Measurements from ENCODE around the gene PLA2G4A. TPM values are rescaled to one million over a fixed set of nuclear protein-coding genes. Genes with fewer than 3 reads are reported as not detected.

PLA2G4A gene
- total and polyA plus RNA-seq, 2 donors (not counting 3 experiments of a cell fraction or from before 2014, with no cell fraction given) = 8.2 to 13.3 TPM

- no peak overlapping the region for H3K4me3 ChIP-seq (replicated peaks in 1 of 3; ENCODE audit: insufficient read depth in 1 of 3, low read depth in 1 of 3, low read length in 3 of 3)
- no peak for TF ChIP-seq FOS (IDR thresholded peaks at IDR 0.05; ENCODE audit: borderline replicate concordance, insufficient read depth, low read length)
- no peak for TF ChIP-seq JUN (IDR thresholded peaks at IDR 0.05; ENCODE audit: borderline replicate concordance, insufficient read depth, insufficient read length, low read depth)
- no peak for TF ChIP-seq MAX (IDR thresholded peaks at IDR 0.05; ENCODE audit: insufficient read depth, insufficient read length)
- TF ChIP-seq MYC (IDR thresholded peaks at IDR 0.05; ENCODE audit: low read depth, low read length) = no peak
- no peak for TF ChIP-seq EZH2 (IDR thresholded peaks at IDR 0.05; ENCODE audit: borderline replicate concordance, low read depth, low read length, severe bottlenecking)
- TF ChIP-seq CTCF (IDR thresholded peaks at IDR 0.05; ENCODE audit: extremely low read depth in 1 of 2, insufficient read depth in 1 of 2, low read depth in 1 of 2, low read length in 2 of 2) = no peak
- TF ChIP-seq GATA2 (IDR thresholded peaks at IDR 0.05; ENCODE audit: insufficient read depth, insufficient read length, low read depth, low read length) = no peak
- TF ChIP-seq POLR2AphosphoS5 (IDR thresholded peaks at IDR 0.05; ENCODE audit: insufficient read depth, low read depth, low read length) = no peak
- no peak for TF ChIP-seq POLR2A (IDR thresholded peaks at IDR 0.05; ENCODE audit: low read depth, low read length)
- H3K9me1 ChIP-seq (replicated peaks; ENCODE audit: control insufficient read depth, extremely low read depth, insufficient read depth, low read length) = no peaks in the 10 kb centered on the region
- H3K4me2 ChIP-seq (ENCODE audit: insufficient read depth, low read length) = no peak overlapping the region
- no peaks in the 10 kb centered on the region for H3K9me3 ChIP-seq (replicated peaks; ENCODE audit: control insufficient read depth, insufficient read depth, low read length)
- H3K27me3 ChIP-seq (ENCODE audit: control insufficient read depth in 2 of 2, insufficient read depth in 2 of 2, low read length in 2 of 2) = no peaks in the 10 kb centered on the region
- no peak for FAIRE-seq
- no peak overlapping the region for H2AFZ ChIP-seq (ENCODE audit: low read depth, low read length)
- no peaks in the 10 kb centered on the region for H3K36me3 ChIP-seq (ENCODE audit: control insufficient read depth in 2 of 2, extremely low read depth in 1 of 2, insufficient read depth in 2 of 2, low read length in 2 of 2)
- BruUV-seq (replicated peaks) = no TSS peak
- ChIA-PET POLR2A (no interaction called here), CTCF (no interaction called here)
- dilution Hi-C loops (cut with MboI; ENCODE audit: extremely low pct_ligation_motif_present, low sequenced_read_pairs) (no loop called here), intact Hi-C loops (cut with micrococcal nuclease) (no loop called here)
- no peak overlapping the region for H3K9ac ChIP-seq (replicated peaks; ENCODE audit: extremely low read depth, insufficient read depth, low read length)
- no peaks in the 10 kb centered on the region for H3K4me1 ChIP-seq (ENCODE audit: control insufficient read depth, extremely low read depth, insufficient read depth, low read length)
- DNase-seq (ENCODE audit: low read depth, low spot score) = no peak
- H3K27ac ChIP-seq (ENCODE audit: insufficient read depth, low read depth, low read length) = no peak overlapping the region
- H4K20me1 ChIP-seq (replicated peaks; ENCODE audit: control insufficient read depth, extremely low read depth, insufficient read depth, low read length) = no peaks in the 10 kb centered on the region
- H3K79me2 ChIP-seq (ENCODE audit: control insufficient read depth, insufficient read depth, low read length) = no peaks in the 10 kb centered on the region
Observed at GRCh38 chr1:186864296-186864695, 35.5 kb downstream of the PLA2G4A start.
